ENCODE results near the gene CTDP1. TPM values are rescaled to one million over a fixed set of nuclear protein-coding genes. Genes with fewer than 3 reads are reported as not detected.

The CTDP1 gene
- total RNA-seq, 2 experiments from 2014 or later = 44.4 to 44.6 TPM

GRCh38 chr18:79640064-79640672 lies 39.4 kb upstream of the CTDP1 start:
- Mint-ChIP-seq H3K4me1 (peaks cover 12% of the 10 kb centered on the region), H3K27ac (no peak overlapping the region), H3K36me3 (no peaks in the 10 kb centered on the region), H3K9me3 (no peaks in the 10 kb centered on the region), H3K27me3 (peaks cover 9% of the 10 kb centered on the region), H3K4me3 (no peak overlapping the region)
- DNase-seq = no peak

- no peak for DNase-seq
- Mint-ChIP-seq H3K9me3 (no peaks in the 10 kb centered on the region), H3K4me1 (peaks cover 12% of the 10 kb centered on the region), H3K27ac (no peak overlapping the region), H3K27me3 (peaks cover 9% of the 10 kb centered on the region), H3K4me3 (no peak overlapping the region), H3K36me3 (no peaks in the 10 kb centered on the region)
Observed at GRCh38 chr18:79640875-79641274, 38.7 kb upstream of the CTDP1 start.

DNA sequence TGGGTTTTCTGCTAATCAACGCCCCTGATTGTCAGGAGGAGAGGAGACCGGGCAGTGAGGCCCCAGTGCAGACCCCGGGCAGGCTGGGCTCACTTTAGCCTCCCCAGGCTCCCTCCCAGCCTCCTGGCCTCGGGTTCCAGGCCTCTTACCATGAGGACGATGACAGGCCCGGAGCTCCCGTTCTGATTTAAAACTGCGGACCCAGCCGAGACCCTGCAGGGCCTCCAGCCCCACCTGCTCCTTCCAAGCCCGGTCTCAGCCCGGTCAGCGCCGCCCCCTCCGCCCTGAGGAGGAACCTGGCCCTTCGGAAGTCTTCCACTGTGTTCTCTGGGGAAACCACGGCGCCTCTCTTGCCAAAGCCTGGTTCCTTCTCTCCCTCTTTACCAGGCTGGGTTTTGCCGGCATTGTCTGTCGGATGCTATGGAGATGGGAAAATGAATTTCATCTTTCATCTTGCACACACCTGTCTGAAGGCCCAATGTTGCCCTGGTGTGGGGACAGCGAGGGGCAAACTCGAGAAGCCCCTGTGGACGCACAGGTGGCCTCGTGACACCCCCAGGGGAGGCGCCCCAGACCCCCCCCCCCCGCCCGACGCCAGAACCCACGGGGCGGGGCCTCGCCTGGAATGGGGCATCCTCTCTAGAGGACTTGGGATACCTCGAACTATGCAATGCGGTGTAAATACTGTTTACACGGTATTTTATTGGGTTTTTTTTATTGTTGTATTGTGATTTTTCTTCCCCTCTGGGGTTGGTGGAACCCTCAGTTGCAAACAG lies 37.7 kb upstream of the CTDP1 start:
- H3K4me1 Mint-ChIP-seq = peaks cover 12% of the 10 kb centered on the region
- no peaks in the 10 kb centered on the region for H3K36me3 Mint-ChIP-seq
- peaks cover 9% of the 10 kb centered on the region for H3K27me3 Mint-ChIP-seq
- no peak overlapping the region for H3K4me3 Mint-ChIP-seq
- H3K9me3 Mint-ChIP-seq = no peaks in the 10 kb centered on the region
- no peak for DNase-seq
- no peak overlapping the region for H3K27ac Mint-ChIP-seq

DNA sequence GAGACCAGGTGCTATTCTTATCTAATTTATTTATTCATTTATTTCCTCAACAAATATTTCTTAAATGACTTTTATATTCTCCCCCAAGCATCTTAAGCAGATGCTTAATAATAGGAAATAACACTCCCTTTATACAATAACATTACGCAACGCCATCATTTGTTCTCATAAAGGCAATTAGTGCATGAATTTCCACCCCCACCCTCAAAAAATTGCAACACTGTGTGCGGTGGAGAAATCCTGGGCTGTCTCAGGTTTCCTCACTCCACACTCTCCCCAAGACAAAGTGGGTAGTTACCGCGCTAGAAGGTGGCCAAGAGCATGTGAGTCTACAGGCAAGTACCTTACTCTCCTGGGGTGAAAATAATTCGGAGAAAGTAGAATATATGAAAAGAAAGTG lies 37.0 kb upstream of the CTDP1 start:
- H3K9me3 Mint-ChIP-seq = no peaks in the 10 kb centered on the region
- peak overlapping the region; percentile 45 for H3K27ac Mint-ChIP-seq
- DNase-seq = no peak
- no peaks in the 10 kb centered on the region for H3K36me3 Mint-ChIP-seq
- H3K4me1 Mint-ChIP-seq = peaks cover 12% of the 10 kb centered on the region
- peaks cover 9% of the 10 kb centered on the region for H3K27me3 Mint-ChIP-seq
- no peak overlapping the region for H3K4me3 Mint-ChIP-seq

DNA sequence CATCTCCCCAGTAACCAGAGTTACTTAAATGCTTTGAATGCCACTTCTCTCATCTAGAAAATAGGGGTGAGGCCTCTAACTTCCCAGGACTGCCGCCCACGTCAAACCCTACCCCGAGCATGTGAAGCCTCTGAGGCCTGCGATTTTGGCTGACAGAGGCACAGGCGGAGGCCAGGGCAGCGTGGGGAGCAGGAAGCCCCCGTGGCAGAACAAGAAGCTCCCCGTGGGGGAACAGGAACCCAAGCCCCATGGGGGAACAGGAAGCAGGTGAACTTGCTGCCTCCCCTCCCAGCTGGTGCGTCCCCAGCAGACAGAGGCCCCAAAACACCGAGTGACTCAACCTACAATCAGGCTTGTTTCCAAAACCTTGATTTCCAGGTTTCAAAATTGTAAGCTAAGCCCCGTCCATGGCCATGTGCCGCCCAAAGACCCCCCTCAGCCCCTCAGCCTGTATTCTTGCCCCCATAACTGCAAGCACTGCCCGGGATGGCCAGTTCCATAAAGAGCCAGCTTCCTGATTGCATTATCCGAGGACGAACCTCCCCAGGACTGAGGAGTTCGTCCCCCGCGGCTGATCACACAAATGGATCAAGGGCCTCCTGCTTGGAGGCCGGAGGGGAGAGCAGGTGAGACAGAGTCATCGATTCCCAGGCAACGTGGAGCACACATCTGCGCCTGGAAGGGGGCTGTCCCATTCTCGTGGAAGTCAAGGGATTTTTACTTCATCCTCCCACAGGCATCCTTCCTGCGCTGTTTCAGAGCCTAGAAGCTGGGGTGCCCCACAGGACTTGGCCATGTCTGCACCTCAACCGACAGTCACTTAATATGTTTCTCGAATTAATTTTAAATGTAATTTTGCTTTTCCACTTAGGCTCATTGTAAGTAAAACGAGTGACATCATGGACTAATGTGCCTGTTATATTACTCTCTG lies 36.3 kb upstream of the CTDP1 start:
- peak; percentile 19 for DNase-seq
- Mint-ChIP-seq H3K9me3 (no peaks in the 10 kb centered on the region), H3K27me3 (peaks cover 9% of the 10 kb centered on the region), H3K4me3 (no peak overlapping the region), H3K36me3 (no peaks in the 10 kb centered on the region), H3K4me1 (peaks cover 12% of the 10 kb centered on the region), H3K27ac (peak overlapping the region; percentile 45)

- H3K4me1 Mint-ChIP-seq = peaks cover 12% of the 10 kb centered on the region
- peaks cover 4% of the 10 kb centered on the region for H3K27me3 Mint-ChIP-seq
- H3K27ac Mint-ChIP-seq = no peak overlapping the region
- peak; percentile 78 for DNase-seq
- no peak overlapping the region for H3K4me3 Mint-ChIP-seq
- no peaks in the 10 kb centered on the region for H3K9me3 Mint-ChIP-seq
- H3K36me3 Mint-ChIP-seq = no peaks in the 10 kb centered on the region
Observed at GRCh38 chr18:79644006-79644665, 35.5 kb upstream of the CTDP1 start.

DNA sequence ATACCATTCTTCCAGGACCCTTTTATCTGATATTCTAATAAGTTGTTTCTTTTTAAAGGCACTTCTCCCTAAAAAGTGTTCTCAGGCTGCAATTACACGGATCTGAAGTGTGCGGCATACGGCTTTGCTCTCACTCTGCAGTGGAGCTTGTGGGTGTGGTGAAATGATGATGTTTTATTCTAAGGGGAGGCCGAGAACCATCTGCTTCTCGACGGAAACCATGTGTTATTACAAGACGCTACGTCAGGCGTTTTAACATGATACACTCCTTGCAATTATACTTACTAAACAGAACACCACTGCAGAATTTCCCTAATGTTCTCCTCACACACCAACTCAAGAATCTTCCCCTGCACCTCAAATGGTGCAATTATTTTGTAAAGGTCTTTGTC lies 34.9 kb upstream of the CTDP1 start:
- H3K4me3 Mint-ChIP-seq = no peak overlapping the region
- no peaks in the 10 kb centered on the region for H3K9me3 Mint-ChIP-seq
- peaks cover 12% of the 10 kb centered on the region for H3K4me1 Mint-ChIP-seq
- no peaks in the 10 kb centered on the region for H3K27me3 Mint-ChIP-seq
- DNase-seq = no peak
- no peak overlapping the region for H3K27ac Mint-ChIP-seq
- no peaks in the 10 kb centered on the region for H3K36me3 Mint-ChIP-seq

DNA sequence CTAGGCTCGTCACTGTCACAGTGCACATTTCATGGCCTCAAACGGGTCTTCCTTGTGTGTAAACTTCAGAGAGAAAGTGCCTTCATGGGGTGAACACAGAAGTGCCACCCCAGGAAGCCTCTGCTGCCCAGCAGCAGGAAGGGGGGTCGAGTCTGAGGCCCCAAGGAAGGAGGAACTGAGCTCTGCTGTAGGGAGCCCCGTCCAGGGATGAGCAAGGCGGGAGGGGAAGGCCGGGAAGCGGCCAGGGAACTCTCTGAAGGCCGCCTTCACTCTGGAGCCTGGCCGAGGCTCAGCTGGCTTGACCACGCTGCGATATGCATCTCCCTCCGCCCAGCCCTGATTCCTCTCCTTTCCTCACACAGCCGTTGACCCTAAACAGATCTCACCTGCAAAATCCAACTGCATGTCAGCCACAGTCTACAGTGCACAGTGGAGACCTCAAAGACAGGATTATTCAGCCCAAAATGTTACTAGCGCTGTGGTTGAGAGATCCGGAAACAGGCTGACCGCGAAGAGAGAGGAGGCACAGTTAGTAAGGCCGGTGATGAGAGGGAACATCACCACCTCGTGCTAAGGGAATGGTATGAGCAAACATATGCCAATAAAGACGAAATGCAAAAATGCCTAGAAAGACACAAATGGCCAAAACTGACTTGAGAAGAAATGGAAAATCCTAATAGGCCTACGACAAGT lies 34.2 kb upstream of the CTDP1 start:
- peaks cover 12% of the 10 kb centered on the region for H3K4me1 Mint-ChIP-seq
- no peak overlapping the region for H3K27ac Mint-ChIP-seq
- no peaks in the 10 kb centered on the region for H3K27me3 Mint-ChIP-seq
- no peak for DNase-seq
- H3K4me3 Mint-ChIP-seq = no peak overlapping the region
- H3K9me3 Mint-ChIP-seq = no peaks in the 10 kb centered on the region
- H3K36me3 Mint-ChIP-seq = no peaks in the 10 kb centered on the region

DNA sequence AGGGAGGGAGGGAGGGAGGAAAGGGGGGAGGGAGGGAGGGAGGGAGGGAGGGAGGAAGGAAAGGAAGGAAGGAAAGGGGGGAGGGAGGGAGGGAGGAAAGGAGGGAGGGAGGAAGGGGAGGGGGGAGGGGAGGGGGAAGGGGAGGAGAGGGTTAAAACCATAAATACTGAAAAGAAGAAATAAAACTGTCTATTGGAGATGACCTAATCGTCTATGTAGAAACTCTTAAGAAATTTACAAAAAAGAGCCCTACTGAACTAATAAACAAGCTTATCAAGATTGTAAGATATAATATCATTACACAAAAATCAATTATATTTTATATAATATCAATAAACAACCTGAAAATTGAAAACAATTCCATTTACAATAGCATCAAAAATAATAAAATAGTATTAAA lies 32.3 kb upstream of the CTDP1 start:
- H3K36me3 Mint-ChIP-seq = no peaks in the 10 kb centered on the region
- H3K4me3 Mint-ChIP-seq = no peak overlapping the region
- no peak for DNase-seq
- H3K4me1 Mint-ChIP-seq = peaks cover 16% of the 10 kb centered on the region
- H3K27me3 Mint-ChIP-seq = no peaks in the 10 kb centered on the region
- no peak overlapping the region for H3K27ac Mint-ChIP-seq
- H3K9me3 Mint-ChIP-seq = no peaks in the 10 kb centered on the region

- H3K36me3 Mint-ChIP-seq = no peaks in the 10 kb centered on the region
- no peak for DNase-seq
- peaks cover 3% of the 10 kb centered on the region for H3K9me3 Mint-ChIP-seq
- H3K27ac Mint-ChIP-seq = no peak overlapping the region
- peaks cover 4% of the 10 kb centered on the region for H3K4me1 Mint-ChIP-seq
- H3K27me3 Mint-ChIP-seq = no peaks in the 10 kb centered on the region
- H3K4me3 Mint-ChIP-seq = no peak overlapping the region
Observed at GRCh38 chr18:79650959-79651358, 28.6 kb upstream of the CTDP1 start.

DNA sequence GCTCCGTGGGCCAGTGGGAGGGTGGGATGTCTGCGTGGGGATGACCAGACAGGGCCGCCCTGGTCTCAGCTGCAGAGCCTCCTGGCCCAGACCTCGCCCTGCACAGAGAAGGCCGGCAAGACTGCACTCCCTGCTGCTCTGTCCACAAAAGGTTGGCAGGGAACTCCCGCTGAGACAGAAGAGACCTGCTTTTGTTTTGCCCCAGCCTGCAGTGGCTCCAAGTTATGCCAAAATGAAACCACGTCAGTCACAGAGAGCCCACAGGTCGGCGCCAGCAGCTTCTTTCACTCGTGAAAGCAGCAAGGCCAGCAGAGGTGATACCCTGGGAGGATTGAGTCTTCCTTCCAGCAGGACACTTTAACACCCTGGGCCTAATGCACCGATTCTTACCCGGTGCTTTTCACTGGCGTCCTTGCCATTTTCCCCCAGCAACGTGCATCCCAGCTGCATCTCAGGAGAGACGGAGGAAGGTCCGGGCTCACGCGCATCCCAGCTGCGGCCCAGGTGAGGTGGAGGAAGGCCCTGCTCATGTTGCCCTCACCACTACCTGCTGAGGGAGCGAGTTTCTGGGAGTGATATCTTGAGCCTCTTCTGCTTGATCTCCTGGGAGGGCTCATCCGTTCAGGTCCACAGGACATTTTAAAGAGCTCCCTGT lies 22.1 kb upstream of the CTDP1 start:
- no peak overlapping the region for H3K27ac Mint-ChIP-seq
- no peaks in the 10 kb centered on the region for H3K36me3 Mint-ChIP-seq
- no peak overlapping the region for H3K4me3 Mint-ChIP-seq
- no peaks in the 10 kb centered on the region for H3K4me1 Mint-ChIP-seq
- H3K27me3 Mint-ChIP-seq = peaks cover 3% of the 10 kb centered on the region
- peaks cover 6% of the 10 kb centered on the region for H3K9me3 Mint-ChIP-seq
- DNase-seq = no peak

DNA sequence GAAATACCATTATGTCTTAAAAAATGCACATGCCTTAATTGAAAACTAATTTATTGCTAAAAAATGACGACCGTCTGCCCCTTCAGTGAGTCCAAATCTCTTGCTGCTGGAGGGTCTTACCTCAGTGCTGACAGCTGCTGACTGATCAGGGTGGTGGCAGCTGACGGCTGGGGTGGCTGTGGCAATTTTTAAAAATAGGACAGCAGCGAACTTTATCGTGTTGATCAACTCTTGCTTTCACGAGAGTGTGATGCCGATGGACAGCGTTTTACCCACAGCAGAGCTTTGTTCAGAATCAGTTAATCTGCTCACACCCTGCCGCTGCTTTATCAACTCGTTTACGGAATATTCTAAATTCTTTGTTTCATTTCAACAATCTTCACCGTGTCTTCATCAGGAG lies 21.2 kb upstream of the CTDP1 start:
- H3K9me3 Mint-ChIP-seq = peaks cover 6% of the 10 kb centered on the region
- no peak overlapping the region for H3K27ac Mint-ChIP-seq
- DNase-seq = no peak
- H3K27me3 Mint-ChIP-seq = peaks cover 3% of the 10 kb centered on the region
- no peaks in the 10 kb centered on the region for H3K4me1 Mint-ChIP-seq
- H3K36me3 Mint-ChIP-seq = no peaks in the 10 kb centered on the region
- H3K4me3 Mint-ChIP-seq = no peak overlapping the region

DNA sequence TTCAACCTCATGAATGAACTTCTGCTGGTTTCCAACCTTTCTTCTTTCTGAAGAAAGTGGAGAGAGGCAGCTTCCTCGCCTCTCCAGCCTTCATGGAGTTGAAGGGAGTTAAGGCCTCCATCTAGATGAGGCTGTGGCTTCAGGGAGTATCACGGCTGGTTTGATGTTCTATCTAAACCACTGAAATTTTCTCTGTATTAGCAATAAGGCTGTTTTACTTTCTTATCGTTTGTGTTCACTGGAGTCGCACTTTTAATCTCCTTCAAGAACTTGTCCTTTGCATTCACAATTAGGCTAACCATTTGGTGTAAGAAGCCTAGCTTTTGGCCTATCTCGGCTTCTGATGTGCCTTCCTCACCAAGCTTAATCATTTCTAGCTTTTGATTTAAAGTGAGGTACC lies 19.9 kb upstream of the CTDP1 start:
- Mint-ChIP-seq H3K4me3 (no peak overlapping the region), H3K27ac (no peak overlapping the region), H3K9me3 (peaks cover 10% of the 10 kb centered on the region), H3K36me3 (no peaks in the 10 kb centered on the region), H3K4me1 (no peaks in the 10 kb centered on the region), H3K27me3 (peaks cover 7% of the 10 kb centered on the region)
- no peak for DNase-seq

DNA sequence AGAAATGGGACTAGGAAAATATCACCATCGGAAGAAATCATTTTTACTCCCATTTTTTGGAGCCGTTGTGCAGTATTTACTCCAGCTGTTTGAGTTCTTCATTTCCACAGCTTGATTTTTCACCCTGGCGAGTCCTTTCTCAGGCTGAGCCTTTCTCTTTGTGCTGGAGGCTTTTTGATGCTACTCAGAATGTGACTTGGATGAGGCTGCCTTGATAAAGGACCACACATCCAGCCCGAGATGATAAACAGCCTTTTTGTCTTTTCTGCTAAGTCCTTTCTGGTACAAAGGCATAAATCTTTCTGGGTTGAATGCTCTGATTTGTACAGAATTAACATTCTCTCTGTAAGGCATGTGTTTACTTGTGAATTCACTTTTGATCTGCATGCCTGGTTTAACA lies 17.6 kb upstream of the CTDP1 start:
- Mint-ChIP-seq H3K9me3 (peaks cover 4% of the 10 kb centered on the region), H3K36me3 (no peaks in the 10 kb centered on the region), H3K27me3 (peaks cover 7% of the 10 kb centered on the region), H3K4me3 (no peak overlapping the region), H3K27ac (no peak overlapping the region), H3K4me1 (no peaks in the 10 kb centered on the region)
- DNase-seq = no peak
